ENCODE measurements around the gene SYNC. TPM values are rescaled to one million over a fixed set of nuclear protein-coding genes. Genes with fewer than 3 reads are reported as not detected.
A peak's percentile ranks its signal among the peaks of the same experiment; 100 is the strongest.

Gene SYNC
- total and polyA plus RNA-seq, 2 experiments from 2014 or later, result not detected

GRCh38 chr1:32683397-32683796 is 19.2 kb downstream of the SYNC start:
- Histone ChIP-seq H3F3A (replicated peaks; ENCODE audit: low read depth) (peaks cover 42% of the 10 kb centered on the region; the same call in 1 of the 2 replicates), H3K36me3 (ENCODE audit: insufficient read depth) (peaks cover 69% of the 10 kb centered on the region), H4K20me1 (replicated peaks; ENCODE audit: insufficient read depth) (peaks cover 11% of the 10 kb centered on the region), H3K4me1 (ENCODE audit: insufficient read depth) (no peaks in the 10 kb centered on the region), H2AFZ (no peak overlapping the region), H3K9me2 (ENCODE audit: insufficient read depth) (no peaks in the 10 kb centered on the region), H3K4me3 (no peak overlapping the region), H3K79me2 (replicated peaks; ENCODE audit: insufficient read depth) (no peaks in the 10 kb centered on the region), H3K4me2 (no peak overlapping the region), H3K27ac (ENCODE audit: low read depth) (peak overlapping the region; percentile 33), H3K27me3 (ENCODE audit: insufficient read depth) (no peaks in the 10 kb centered on the region)
- no peak overlapping the region for H3K27ac Mint-ChIP-seq
- H3K36me3 Mint-ChIP-seq (ENCODE audit: low read depth), result peaks cover 66% of the 10 kb centered on the region; the same call in 2 of the 3 replicates
- peaks cover 4% of the 10 kb centered on the region for H3K27me3 Mint-ChIP-seq (ENCODE audit: insufficient read depth, low read depth, poor library complexity)
- DNase-seq (ENCODE audit: low spot score), result no peak
- TF ChIP-seq NANOG (IDR thresholded peaks at IDR 0.05; ENCODE audit: borderline replicate concordance), result no peak
- no peak for TF ChIP-seq STAT1 (IDR thresholded peaks at IDR 0.05; ENCODE audit: unreplicated experiment)
- TF ChIP-seq ZNF462 (CRISPR knock-in tag; IDR thresholded peaks at IDR 0.05), result no peak
- TF ChIP-seq ETS1 (IDR thresholded peaks at IDR 0.05), result no peak
- TF ChIP-seq POLR2AphosphoS5 (IDR thresholded peaks at IDR 0.05; ENCODE audit: low read depth), result no peak
- TF ChIP-seq JUNB (IDR thresholded peaks at IDR 0.05; ENCODE audit: unreplicated experiment), result no peak
- TF ChIP-seq CREB1 (CRISPR knock-in tag; IDR thresholded peaks at IDR 0.05; ENCODE audit: low read depth), result no peak
- TF ChIP-seq EZH2 (IDR thresholded peaks at IDR 0.05; ENCODE audit: low read depth, unreplicated experiment), result no peak
- no peak for TF ChIP-seq ZNF114 (CRISPR knock-in tag; IDR thresholded peaks at IDR 0.05)
- TF ChIP-seq EZH2phosphoT487 (IDR thresholded peaks at IDR 0.05; ENCODE audit: unreplicated experiment), result no peak
- TF ChIP-seq CTCF (conservative IDR thresholded peaks at IDR 0.05; ENCODE audit: low read depth in 2 of 2), result no peak
- TF ChIP-seq ZNF331 (CRISPR knock-in tag; IDR thresholded peaks at IDR 0.05; ENCODE audit: low read depth), result no peak
- TF ChIP-seq REST (IDR thresholded peaks at IDR 0.05; ENCODE audit: unreplicated experiment), result no peak
- no peak for ATAC-seq
- H3K4me1 Mint-ChIP-seq, result no peaks in the 10 kb centered on the region
- no peaks in the 10 kb centered on the region for H3K9me3 Mint-ChIP-seq
- no peak overlapping the region for H3K4me3 Mint-ChIP-seq
